Sigmoid colon (tissue), 7 donors: ENCODE data around the gene PLGRKT. TPM values are rescaled to one million over a fixed set of nuclear protein-coding genes. Genes with fewer than 3 reads are reported as not detected.
"Not testable (repeated sequence)": the region's sequence is repeated elsewhere in the genome, so short reads cannot be mapped to it uniquely, and the experiment has no call there.

Experiments used
- DNase-seq: peaks from one replicate; pipeline ENCODE4 v3.0.0-alpha.2; 2019
- H3K27ac ChIP-seq, 4 donors: fragments of 200-600 bp; sonication (generic); one replicate each; pipeline ENCODE4 v1.5.1; 2016 to 2019; ENCODE audit warnings: mild to moderate bottlenecking in 1 of 4
- H3K27me3 ChIP-seq, 3 donors: fragments of 200-600 bp; sonication (generic); one replicate each; pipeline ENCODE4 v1.5.1; 2019; ENCODE audit warnings: mild to moderate bottlenecking in 1 of 3
- H3K36me3 ChIP-seq, 4 donors: fragments of 200-600 bp; sonication (generic); one replicate each; pipeline ENCODE4 v1.5.1; 2016 to 2019
- H3K4me1 ChIP-seq, 4 donors: fragments of 200-600 bp; sonication (generic); one replicate each; pipeline ENCODE4 v1.5.1; 2017 to 2019
- H3K4me3 ChIP-seq, 4 donors: fragments of 200-600 bp; sonication (generic); one replicate each; pipeline ENCODE4 v1.5.1; 2017 to 2019; ENCODE audit warnings: mild to moderate bottlenecking in 2 of 4, moderate library complexity in 1 of 4
- H3K9me3 ChIP-seq, 4 donors: fragments of 200-600 bp in 3 of 4; sonication (generic) in 3 of 4; one replicate each; pipeline versions ENCODE4 v1.5.1 to v1.6.1; 2013 to 2019
- CTCF ChIP-seq, 4 experiments: fragments of 450-650 bp in 3 of 4; fragments of 200-600 bp in 1 of 4; IDR thresholded peaks; one replicate each; pipeline ENCODE4 v1.5.1; 2016 to 2019; ENCODE audit warnings: antibody characterized with exemption in 4 of 4, mild to moderate bottlenecking in 3 of 4, moderate library complexity in 2 of 4
- EP300 ChIP-seq, 4 donors: sonication (generic); formaldehyde crosslinking; IDR thresholded peaks; one replicate each; pipeline ENCODE4 v1.6.1; 2017; ENCODE audit warnings: antibody characterized with exemption in 4 of 4
- POLR2A ChIP-seq, 2 donors: fragments of 450-650 bp; IDR thresholded peaks; one replicate each; pipeline ENCODE4 v1.6.1; 2016; ENCODE audit warnings: antibody characterized with exemption in 2 of 2, mild to moderate bottlenecking in 2 of 2, moderate library complexity in 2 of 2
- POLR2AphosphoS5 ChIP-seq, 4 donors: sonication (generic); formaldehyde crosslinking; IDR thresholded peaks; one replicate each; pipeline ENCODE4 v1.6.1; 2017; ENCODE audit warnings: antibody characterized with exemption in 4 of 4
- WGBS, 2 donors: extraction: QIAGEN DNeasy Blood & Tissue Kit; methylation state at CpG; one replicate each; pipeline ENCODE4 v1.1.7; 2013; 5-methylcytosine and 5-hydroxymethylcytosine counted together
- intact Hi-C: fragments of 100-400 bp; cut with DNase I; formaldehyde crosslinking; loops from one replicate; pipeline ENCODE4 v1.15.1; 2023
- polyA plus RNA-seq, 3 donors: library from polyadenylated mRNA; stranded (reverse); fragments of 200-250 nt; gene quantifications; one replicate each; pipeline ENCODE4 v1.2.3, GENCODE V29; 2013
- total RNA-seq, 4 donors: library from RNA; depleted of rRNA; stranded (reverse); fragments of >200 nt; gene quantifications; one replicate each; pipeline ENCODE4 v1.1.0, GENCODE V29; 2016
- donor health status: healthy with polysubstance abuse.
- donor health status: Bipolar disorder and iron deficiency.
- donor health status: healthy.

The PLGRKT gene
- total and polyA plus RNA-seq, 7 donors = 14.1 to 94.6 (median 25.0) TPM

- intact Hi-C loops = no loop called here
- Histone ChIP-seq H3K4me3 (no peak overlapping the region), H3K27ac (no peak overlapping the region), H3K9me3 (no peaks in the 10 kb centered on the region), H3K4me1 (peaks cover 0 to 14% (median 2%) of the 10 kb centered on the region in 4 donors), H3K27me3 (no peaks in the 10 kb centered on the region), H3K36me3 (peaks cover 0 to under 1% (median 0%) of the 10 kb centered on the region in 4 donors)
- no peak for DNase-seq
- no peak for TF ChIP-seq POLR2AphosphoS5 (IDR thresholded peaks at IDR 0.05)
- no peak for TF ChIP-seq POLR2A (IDR thresholded peaks at IDR 0.05)
- no peak for TF ChIP-seq CTCF (IDR thresholded peaks at IDR 0.05)
- TF ChIP-seq EP300 (IDR thresholded peaks at IDR 0.05) = no peak
- 96 to 97% methylated on average over 1 of the region's 1 CpG for WGBS, 2 donors
Observed at GRCh38 chr9:5355226-5355625, 82.5 kb downstream of the PLGRKT start.

GRCh38 chr9:5354184-5354583 lies 83.5 kb downstream of the PLGRKT start:
- Histone ChIP-seq H3K4me1 (peaks cover 0 to 14% (median 2%) of the 10 kb centered on the region in 4 donors), H3K27me3 (no peaks in the 10 kb centered on the region), H3K36me3 (no peaks in the 10 kb centered on the region), H3K4me3 (no peak overlapping the region), H3K27ac (no peak overlapping the region), H3K9me3 (no peaks in the 10 kb centered on the region)
- DNase-seq = no peak
- WGBS, 2 donors = 88 to 95% methylated on average over 2 of the region's 2 CpGs
- no peak for TF ChIP-seq POLR2A (IDR thresholded peaks at IDR 0.05)
- no peak for TF ChIP-seq CTCF (IDR thresholded peaks at IDR 0.05)
- TF ChIP-seq EP300 (IDR thresholded peaks at IDR 0.05) = no peak
- intact Hi-C loops = no loop called here

- peaks cover 0 to 4% (median 0%) of the 10 kb centered on the region in 4 donors for H3K4me1 ChIP-seq
- H3K27me3 ChIP-seq = no peaks in the 10 kb centered on the region
- no peak for DNase-seq
- 67 to 83% methylated on average over 1 of the region's 1 CpG for WGBS, 2 donors
- H3K36me3 ChIP-seq = no peaks in the 10 kb centered on the region
- no peak overlapping the region for H3K4me3 ChIP-seq
- intact Hi-C loops = no loop called here
- H3K27ac ChIP-seq = no peak overlapping the region
- TF ChIP-seq EP300 (IDR thresholded peaks at IDR 0.05) (no peak), CTCF (IDR thresholded peaks at IDR 0.05) (no peak), POLR2A (IDR thresholded peaks at IDR 0.05) (no peak)
- no peaks in the 10 kb centered on the region for H3K9me3 ChIP-seq
Observed at GRCh38 chr9:5352637-5353248, 85.0 kb downstream of the PLGRKT start.

GRCh38 chr9:5338992-5339981 lies 98.4 kb downstream of the PLGRKT start, which contains the start of gene RLN1:
Gene RLN1 (minus strand): TSS chr9:5339876. CDS start chr9:5339746, 130 bp downstream.
- H3K4me1 ChIP-seq, H3K36me3 ChIP-seq, H3K27ac ChIP-seq, H3K27me3 ChIP-seq, intact Hi-C loops, H3K4me3 ChIP-seq, H3K9me3 ChIP-seq, DNase-seq: not testable (repeated sequence)
- 12 to 18% methylated on average over 14 of the region's 50 CpGs for WGBS, 2 donors

- no peaks in the 10 kb centered on the region for H3K27me3 ChIP-seq
- 52 to 89% methylated on average over 4 of the region's 4 CpGs for WGBS, 2 donors
- no peak overlapping the region for H3K4me3 ChIP-seq
- H3K9me3 ChIP-seq = no peaks in the 10 kb centered on the region
- no peak overlapping the region for H3K27ac ChIP-seq
- H3K4me1 ChIP-seq = no peaks in the 10 kb centered on the region
- no peaks in the 10 kb centered on the region for H3K36me3 ChIP-seq
- DNase-seq = no peak
- intact Hi-C loops = no loop called here
- TF ChIP-seq CTCF (IDR thresholded peaks at IDR 0.05) (no peak), POLR2A (IDR thresholded peaks at IDR 0.05) (no peak), POLR2AphosphoS5 (IDR thresholded peaks at IDR 0.05) (no peak), EP300 (IDR thresholded peaks at IDR 0.05) (no peak)
Observed at GRCh38 chr9:5336688-5337087, 101.0 kb downstream of the PLGRKT start.

GRCh38 chr9:5331276-5331675 lies 106.4 kb downstream of the PLGRKT start:
- H3K9me3 ChIP-seq, H3K4me3 ChIP-seq, H3K36me3 ChIP-seq, H3K4me1 ChIP-seq, DNase-seq, intact Hi-C loops, H3K27ac ChIP-seq, H3K27me3 ChIP-seq: not testable (repeated sequence)
- 90 to 91% methylated on average over 3 of the region's 3 CpGs for WGBS, 2 donors
